HUES6 (cell line): ENCODE data around the gene KCNK5.

Source experiments
- H3K27ac ChIP-seq: 2 replicates; pipeline ENCODE4 v1.7.0; 2013; ENCODE audit warnings: low read depth, mild to moderate bottlenecking, low read length, inconsistent platforms
- H3K27me3 ChIP-seq: 2 replicates; pipeline ENCODE4 v1.6.1; 2013; ENCODE audit warnings: low read length; ENCODE audit not compliant: control insufficient read depth, insufficient read depth
- H3K36me3 ChIP-seq: 2 replicates; pipeline ENCODE4 v1.6.1; 2013; ENCODE audit warnings: low read length; ENCODE audit not compliant: control insufficient read depth, insufficient read depth
- H3K4me1 ChIP-seq: 2 replicates; pipeline ENCODE4 v1.6.1; 2013; ENCODE audit warnings: low read length; ENCODE audit not compliant: control insufficient read depth, insufficient read depth
- H3K4me3 ChIP-seq: 2 replicates; pipeline ENCODE4 v1.5.1; 2013; ENCODE audit warnings: low read depth, low read length
- H3K9ac ChIP-seq: one replicate; pipeline ENCODE4 v1.6.1; 2013; ENCODE audit warnings: mild to moderate bottlenecking, low read length
- H3K9me3 ChIP-seq: 2 replicates; pipeline ENCODE4 v1.6.1; 2013; ENCODE audit warnings: low read depth, low read length; ENCODE audit not compliant: control insufficient read depth, insufficient read depth

The KCNK5 gene

DNA sequence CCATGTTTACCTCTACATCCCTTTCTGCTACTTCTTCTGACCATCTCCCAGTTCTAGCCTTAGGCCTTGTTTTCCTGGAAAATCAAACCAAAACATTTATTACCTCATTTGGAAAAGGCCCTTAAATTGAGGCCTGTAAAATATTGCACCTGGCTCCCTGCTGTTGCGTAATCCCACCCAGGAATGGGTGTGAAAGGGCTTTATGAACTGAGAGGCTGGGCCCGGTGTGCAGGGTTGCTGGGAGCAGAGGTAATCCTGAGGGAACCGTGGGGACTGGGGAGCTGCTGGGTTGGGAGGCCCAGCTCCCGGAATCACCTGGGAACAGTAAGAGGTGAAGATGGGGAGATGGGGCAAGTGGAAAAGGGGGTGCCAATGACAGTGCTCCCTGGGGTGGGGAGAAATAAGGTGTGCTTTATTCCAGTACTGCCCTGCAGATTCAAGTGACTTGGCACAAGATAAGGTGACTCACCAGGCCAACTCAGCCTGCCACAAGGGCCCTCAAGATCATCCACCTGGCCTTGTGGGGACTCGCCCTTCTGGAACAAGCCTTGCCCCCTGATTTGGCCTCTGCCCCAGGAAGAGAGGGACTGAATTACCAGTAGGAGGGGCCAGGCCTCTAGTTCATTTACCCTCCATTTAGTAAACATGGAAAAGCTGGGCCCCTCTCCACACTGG lies 44.2 kb downstream of the KCNK5 start:
- H3K36me3 ChIP-seq, result peaks cover 6% of the 10 kb centered on the region; the same call in 1 of the 2 replicates
- H3K9me3 ChIP-seq, result no peaks in the 10 kb centered on the region
- H3K4me3 ChIP-seq, result no peak overlapping the region
- no peak overlapping the region for H3K27ac ChIP-seq
- H3K4me1 ChIP-seq, result peaks cover 5% of the 10 kb centered on the region; the same call in 1 of the 2 replicates
- no peak overlapping the region for H3K9ac ChIP-seq
- no peaks in the 10 kb centered on the region for H3K27me3 ChIP-seq

DNA sequence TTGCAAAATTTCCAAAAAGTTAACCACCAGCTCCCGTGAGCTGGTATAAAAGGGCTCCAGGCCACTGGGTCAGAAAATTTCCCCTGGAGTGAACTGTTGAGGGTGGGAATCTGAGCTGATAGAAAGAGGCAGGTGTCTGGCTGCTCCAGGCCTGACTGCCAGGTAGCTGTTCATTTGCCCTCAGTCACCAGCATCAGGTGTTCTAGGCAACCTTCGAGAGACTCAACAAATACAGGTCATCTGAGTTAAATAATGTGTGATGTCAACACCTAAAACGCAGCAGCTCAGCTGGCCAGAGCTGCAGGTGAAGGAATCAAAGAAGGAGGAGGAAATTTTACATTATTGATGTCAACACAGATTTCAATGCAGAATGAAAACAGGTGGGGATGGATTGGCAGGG lies 46.7 kb downstream of the KCNK5 start:
- no peaks in the 10 kb centered on the region for H3K27me3 ChIP-seq
- H3K36me3 ChIP-seq, result no peaks in the 10 kb centered on the region; the same call in 1 of the 2 replicates
- H3K4me1 ChIP-seq, result no peaks in the 10 kb centered on the region
- H3K9ac ChIP-seq, result no peak overlapping the region
- no peak overlapping the region for H3K27ac ChIP-seq
- peaks cover 7% of the 10 kb centered on the region; the same call in 1 of the 2 replicates for H3K9me3 ChIP-seq
- H3K4me3 ChIP-seq, result no peak overlapping the region

DNA sequence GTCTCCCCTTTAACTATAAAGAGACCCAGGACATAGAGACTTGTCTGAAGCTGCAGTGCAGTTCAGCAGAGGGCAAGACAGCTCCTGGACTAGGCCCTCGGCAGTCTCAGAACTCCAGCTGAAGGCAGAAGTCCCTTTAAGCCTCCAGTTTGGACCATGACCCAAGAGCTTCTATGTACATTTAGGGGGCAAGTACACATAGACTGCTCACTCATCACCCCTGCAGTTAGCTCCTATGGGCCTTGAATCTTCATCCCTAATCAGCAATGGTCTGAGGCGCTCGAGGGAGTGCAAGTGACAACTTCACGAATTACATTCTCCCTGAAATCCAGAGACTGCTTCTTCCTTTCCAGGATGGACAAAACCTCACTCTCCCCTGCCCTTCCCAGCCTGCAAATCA lies 47.4 kb downstream of the KCNK5 start:
- Histone ChIP-seq H3K27ac (no peak overlapping the region), H3K9me3 (peaks cover 14% of the 10 kb centered on the region), H3K27me3 (no peaks in the 10 kb centered on the region), H3K9ac (no peak overlapping the region), H3K4me3 (no peak overlapping the region), H3K4me1 (no peaks in the 10 kb centered on the region), H3K36me3 (no peaks in the 10 kb centered on the region; the same call in 1 of the 2 replicates)

DNA sequence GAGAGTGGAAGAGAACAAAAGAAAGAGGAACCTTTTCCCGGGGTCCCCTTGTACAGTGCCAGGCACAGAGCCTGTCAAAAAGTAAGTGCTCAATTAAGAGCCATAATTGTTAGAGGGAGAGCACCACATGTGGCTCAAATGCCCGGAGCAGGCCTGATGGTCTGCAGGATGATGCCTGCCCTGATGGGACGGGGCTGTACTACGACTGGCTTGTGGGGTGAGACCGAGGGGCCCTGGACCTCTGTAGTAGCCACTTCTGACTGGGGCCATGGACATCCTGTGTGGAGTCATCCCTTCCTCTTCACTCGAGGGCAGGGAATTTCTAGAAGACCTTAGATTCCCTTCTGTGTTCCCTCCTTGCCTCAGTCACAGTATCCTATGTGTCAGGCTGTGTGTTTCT lies 47.9 kb downstream of the KCNK5 start:
- H3K4me3 ChIP-seq, result no peak overlapping the region
- no peaks in the 10 kb centered on the region; the same call in 1 of the 2 replicates for H3K36me3 ChIP-seq
- no peak overlapping the region for H3K27ac ChIP-seq
- H3K9me3 ChIP-seq, result peaks cover 15% of the 10 kb centered on the region
- H3K27me3 ChIP-seq, result no peaks in the 10 kb centered on the region
- no peak overlapping the region for H3K9ac ChIP-seq
- no peaks in the 10 kb centered on the region for H3K4me1 ChIP-seq

DNA sequence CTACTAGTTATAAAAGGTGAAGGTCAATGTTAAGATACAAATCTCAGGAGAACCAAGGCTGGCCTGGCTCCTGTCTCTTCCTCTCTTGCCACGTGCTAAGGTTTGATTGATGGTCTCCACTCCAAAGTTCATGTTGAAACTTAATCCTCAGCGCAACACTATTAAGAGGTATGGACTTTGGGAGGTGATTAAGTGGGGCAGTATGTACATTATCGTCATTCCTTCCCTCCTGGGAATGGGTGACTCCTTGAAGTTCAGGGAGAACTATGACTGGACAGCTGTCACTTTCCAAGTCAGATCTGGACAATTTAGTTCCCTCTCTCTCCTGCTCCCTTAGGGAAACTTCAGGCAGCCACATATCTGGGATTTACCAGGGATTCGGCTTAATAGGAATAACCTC lies 50.5 kb downstream of the KCNK5 start:
- no peak overlapping the region for H3K4me3 ChIP-seq
- no peaks in the 10 kb centered on the region for H3K4me1 ChIP-seq
- H3K9ac ChIP-seq, result no peak overlapping the region
- no peaks in the 10 kb centered on the region for H3K36me3 ChIP-seq
- H3K27me3 ChIP-seq, result no peaks in the 10 kb centered on the region
- H3K27ac ChIP-seq, result no peak overlapping the region
- peaks cover 15% of the 10 kb centered on the region for H3K9me3 ChIP-seq

DNA sequence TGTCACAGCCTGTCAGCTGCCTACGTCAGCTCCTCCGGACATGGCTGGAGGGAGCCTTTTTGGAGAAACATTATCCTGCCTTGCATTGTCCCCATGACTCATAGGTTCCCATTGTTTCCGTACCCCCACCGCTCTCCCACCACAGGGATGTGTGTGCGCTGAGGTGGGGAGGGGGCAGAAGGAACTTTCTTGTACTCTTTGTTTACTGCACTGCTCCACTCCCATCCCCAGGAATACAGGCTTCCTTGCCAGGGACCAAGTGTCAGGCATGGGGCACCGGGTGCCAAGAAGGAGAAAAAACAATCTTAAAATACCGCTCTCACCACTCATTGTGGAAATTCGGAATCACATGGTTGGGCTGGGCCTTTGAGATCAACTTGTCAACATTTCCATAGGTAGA lies 51.0 kb downstream of the KCNK5 start:
- Histone ChIP-seq H3K27me3 (no peaks in the 10 kb centered on the region), H3K4me3 (no peak overlapping the region), H3K27ac (no peak overlapping the region), H3K36me3 (no peaks in the 10 kb centered on the region), H3K9me3 (peaks cover 15% of the 10 kb centered on the region), H3K9ac (no peak overlapping the region), H3K4me1 (no peaks in the 10 kb centered on the region)

DNA sequence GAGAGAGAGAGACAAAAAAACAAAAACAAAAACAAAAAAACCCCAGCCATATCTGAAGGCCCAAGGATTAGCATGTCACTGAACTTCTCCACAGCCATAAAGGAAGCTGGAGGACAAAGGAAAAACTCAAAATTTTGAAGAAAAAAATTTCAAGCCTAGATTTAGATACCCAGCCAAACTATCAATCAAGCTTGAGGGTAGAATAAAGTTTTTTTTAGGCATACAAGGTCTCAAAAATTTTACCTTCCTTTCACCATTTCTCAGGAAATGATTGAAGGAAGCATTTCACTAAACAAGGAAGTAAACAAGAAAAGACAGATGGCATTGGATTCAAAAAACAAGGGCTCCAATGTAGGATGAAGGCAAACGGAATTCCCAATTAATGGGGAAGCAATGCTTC lies 52.1 kb downstream of the KCNK5 start:
- H3K27ac ChIP-seq, result no peak overlapping the region
- no peaks in the 10 kb centered on the region for H3K4me1 ChIP-seq
- no peak overlapping the region for H3K9ac ChIP-seq
- no peak overlapping the region for H3K4me3 ChIP-seq
- peaks cover 16% of the 10 kb centered on the region for H3K9me3 ChIP-seq
- H3K36me3 ChIP-seq, result no peaks in the 10 kb centered on the region
- H3K27me3 ChIP-seq, result no peaks in the 10 kb centered on the region

DNA sequence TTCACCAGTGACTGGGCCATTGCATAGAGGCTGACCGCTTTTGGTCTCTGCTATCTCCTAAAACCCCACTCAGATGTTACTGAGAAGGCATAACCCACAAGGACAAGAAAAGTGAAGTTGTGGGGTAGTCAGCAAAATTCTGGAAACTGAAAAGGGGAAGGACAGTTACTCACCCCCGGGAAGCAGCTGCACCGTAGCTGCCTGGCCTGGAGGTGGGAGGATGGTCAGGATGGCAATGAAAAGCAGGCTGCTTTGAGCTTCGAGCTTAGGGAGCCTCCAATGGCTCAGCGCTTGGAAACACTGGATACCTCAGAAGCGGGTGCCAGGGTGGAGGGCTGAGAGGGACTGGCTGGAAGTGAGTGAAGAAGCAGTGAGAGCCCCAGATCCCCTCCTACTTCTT lies 56.0 kb downstream of the KCNK5 start:
- peaks cover 23% of the 10 kb centered on the region for H3K9me3 ChIP-seq
- peaks cover 5% of the 10 kb centered on the region; the same call in 1 of the 2 replicates for H3K27me3 ChIP-seq
- no peaks in the 10 kb centered on the region for H3K4me1 ChIP-seq

DNA sequence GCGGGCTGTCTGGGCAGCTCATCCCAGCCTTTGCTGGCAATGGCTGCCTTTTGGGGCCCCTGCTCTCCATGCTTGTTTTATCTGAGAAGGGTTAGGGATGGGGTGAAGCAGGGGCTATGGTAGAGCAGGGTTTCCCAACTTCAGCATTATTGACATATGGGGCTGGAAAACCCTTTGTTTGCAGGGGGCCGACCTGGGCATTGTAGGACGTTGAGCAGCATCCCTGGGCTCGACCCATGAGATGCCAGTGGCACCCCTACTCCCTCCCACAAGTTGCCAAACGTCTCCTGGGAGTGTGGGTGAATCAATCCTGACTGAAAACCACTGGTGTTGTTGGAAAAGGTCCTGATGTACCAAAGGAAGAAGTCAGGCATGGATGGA lies 56.9 kb downstream of the KCNK5 start:
- H3K36me3 ChIP-seq, result no peaks in the 10 kb centered on the region
- peaks cover 17% of the 10 kb centered on the region for H3K9me3 ChIP-seq
- H3K27me3 ChIP-seq, result peaks cover 14% of the 10 kb centered on the region; the same call in 1 of the 2 replicates
- H3K4me1 ChIP-seq, result no peaks in the 10 kb centered on the region
- H3K4me3 ChIP-seq, result no peak overlapping the region
- H3K27ac ChIP-seq, result no peak overlapping the region
- no peak overlapping the region for H3K9ac ChIP-seq

More for the DNA sequence above, 56.0 kb downstream of the KCNK5 start:
- no peak overlapping the region for H3K27ac ChIP-seq
- no peaks in the 10 kb centered on the region for H3K36me3 ChIP-seq
- H3K4me3 ChIP-seq, result no peak overlapping the region
- no peak overlapping the region for H3K9ac ChIP-seq

DNA sequence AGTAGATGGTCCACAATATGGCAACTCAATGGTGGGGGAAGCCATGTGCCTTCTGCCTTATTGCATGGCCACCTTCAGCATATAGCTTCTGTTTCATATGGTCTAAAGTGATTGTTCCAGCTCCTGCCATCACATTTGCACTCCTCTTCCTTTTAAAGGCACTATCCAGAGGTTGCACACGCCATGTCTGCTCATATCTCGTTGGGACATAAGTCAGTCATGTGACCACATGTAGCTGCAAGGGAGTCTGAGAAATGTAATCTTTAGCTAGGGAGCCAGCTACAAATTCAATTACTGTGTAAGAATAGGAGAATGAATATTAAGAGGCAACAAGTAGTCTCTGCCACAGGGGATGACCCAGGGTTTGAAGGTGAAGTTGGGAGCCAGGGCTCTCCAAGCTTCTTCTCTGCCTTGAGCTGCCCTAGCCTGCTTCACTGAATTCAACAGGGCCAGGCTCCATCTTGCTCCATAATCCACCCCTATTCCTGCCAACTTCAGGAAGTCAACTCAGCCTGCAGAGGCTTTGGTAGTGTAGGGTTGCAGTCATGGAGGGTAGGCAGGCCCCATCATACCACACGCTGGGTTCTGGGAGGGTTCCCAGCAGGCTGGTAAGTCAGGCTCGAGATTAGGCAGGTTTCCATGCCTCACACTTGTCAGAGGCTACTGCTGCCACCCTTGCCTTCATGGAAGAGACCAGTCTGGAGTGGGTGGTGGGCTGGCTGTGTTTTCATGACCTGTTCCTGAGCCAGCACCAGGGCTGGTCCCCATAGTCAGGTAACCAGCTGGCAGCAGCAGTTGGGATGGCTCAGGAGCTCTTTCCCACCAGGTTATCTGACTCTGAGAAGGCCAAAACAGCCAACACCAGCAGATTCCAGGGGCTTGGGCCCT lies 57.5 kb downstream of the KCNK5 start:
- H3K36me3 ChIP-seq, result no peaks in the 10 kb centered on the region
- no peaks in the 10 kb centered on the region for H3K4me1 ChIP-seq
- no peak overlapping the region for H3K9ac ChIP-seq
- no peak overlapping the region for H3K27ac ChIP-seq
- H3K4me3 ChIP-seq, result no peak overlapping the region
- H3K9me3 ChIP-seq, result peaks cover 11% of the 10 kb centered on the region
- H3K27me3 ChIP-seq, result peaks cover 20% of the 10 kb centered on the region; the same call in 1 of the 2 replicates

DNA sequence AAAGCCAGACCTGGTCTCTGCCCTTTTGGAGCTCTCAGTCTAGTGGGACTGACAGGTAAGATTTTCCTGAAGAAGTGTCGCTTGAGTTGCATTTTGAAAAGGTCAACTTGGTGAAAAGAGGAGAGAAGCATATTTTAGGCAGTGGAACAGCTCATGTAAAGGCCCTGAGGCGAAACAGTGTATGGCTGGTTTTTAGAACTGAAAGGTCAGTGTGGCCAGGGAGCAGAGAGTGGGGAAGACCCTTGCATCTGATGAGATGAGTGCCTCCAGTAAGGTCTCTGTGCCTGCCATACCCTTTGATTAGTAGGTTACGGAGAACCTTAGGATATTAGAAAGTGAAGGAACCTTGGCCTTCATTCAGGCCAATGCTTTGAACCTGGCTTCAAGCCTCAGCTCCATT lies 58.4 kb downstream of the KCNK5 start:
- Histone ChIP-seq H3K27me3 (peaks cover 21% of the 10 kb centered on the region; the same call in 1 of the 2 replicates), H3K4me1 (no peaks in the 10 kb centered on the region), H3K9ac (no peak overlapping the region), H3K9me3 (peaks cover 11% of the 10 kb centered on the region), H3K27ac (no peak overlapping the region), H3K4me3 (no peak overlapping the region), H3K36me3 (no peaks in the 10 kb centered on the region)
